Erythroblast (primary cell): Measurements from ENCODE around the gene LEMD3.

Source experiments
- GATA1 ChIP-seq: IDR thresholded peaks from 2 replicates; pipeline ENCODE4 v1.6.1; 2011; ENCODE audit warnings: low read depth, mild to moderate bottlenecking, control low read depth, low read length, moderate library complexity
- POLR2A ChIP-seq: IDR thresholded peaks from 2 replicates; pipeline ENCODE4 v1.6.1; 2011; ENCODE audit warnings: mild to moderate bottlenecking, low read length

- TF ChIP-seq POLR2A (no peak), GATA1 (no peak)
Observed at GRCh38 chr12:65126482-65126881, 42.9 kb upstream of the LEMD3 start.
